Upper lobe of left lung (tissue), 6 donors: ENCODE data around the gene RGS5. TPM values are rescaled to one million over a fixed set of nuclear protein-coding genes. Genes with fewer than 3 reads are reported as not detected.
"Not testable (repeated sequence)": the region's sequence is repeated elsewhere in the genome, so short reads cannot be mapped to it uniquely, and the experiment has no call there.

Experiments
- ATAC-seq, 2 donors: fragments of 200-7000 bp; cut with Tn5 transposase; one replicate each; pipeline ENCODE4 v1.9.1; 2022; ENCODE audit warnings: mild to moderate bottlenecking in 2 of 2, moderate library complexity in 2 of 2; ENCODE audit not compliant: low FRiP score in 2 of 2
- DNase-seq, 2 donors: peaks; one replicate each; pipeline ENCODE4 v3.0.0-alpha.2; 2019 to 2020
- H3K27ac ChIP-seq, 4 donors: fragments of 200-600 bp; sonication (generic); one replicate each; pipeline ENCODE4 v1.5.1; 2016 to 2019
- H3K27me3 ChIP-seq, 4 donors: fragments of 200-600 bp; sonication (generic); one replicate each; pipeline ENCODE4 v1.5.1; 2017 to 2019
- H3K36me3 ChIP-seq, 4 donors: fragments of 200-600 bp; sonication (generic); one replicate each; pipeline ENCODE4 v1.5.1; 2016 to 2019
- H3K4me1 ChIP-seq, 4 donors: fragments of 200-600 bp; sonication (generic); one replicate each; pipeline ENCODE4 v1.5.1; 2018 to 2019
- H3K4me3 ChIP-seq, 4 donors: fragments of 200-600 bp; sonication (generic); one replicate each; pipeline ENCODE4 v1.5.1; 2017 to 2019; ENCODE audit warnings: mild to moderate bottlenecking in 2 of 4, moderate library complexity in 1 of 4
- H3K9me3 ChIP-seq, 4 donors: fragments of 200-600 bp; sonication (generic); one replicate each; pipeline ENCODE4 v1.5.1; 2018 to 2019
- CTCF ChIP-seq, 6 experiments: fragments of 450-650 bp in 4 of 6; fragments of 200-600 bp in 2 of 6; sonication (generic) in 2 of 6; IDR thresholded peaks; one replicate each; pipeline ENCODE4 v1.5.1; 2016 to 2019; ENCODE audit warnings: antibody characterized with exemption in 6 of 6
- EP300 ChIP-seq, 4 donors: sonication (generic); formaldehyde crosslinking; IDR thresholded peaks; one replicate each; pipeline ENCODE4 v1.5.1; 2017; ENCODE audit warnings: antibody characterized with exemption in 4 of 4, control low read depth in 2 of 4
- POLR2A ChIP-seq, 4 donors: fragments of 450-650 bp; IDR thresholded peaks; one replicate each; pipeline ENCODE4 v1.5.1; 2016 to 2017; ENCODE audit warnings: antibody characterized with exemption in 4 of 4, mild to moderate bottlenecking in 2 of 4
- POLR2AphosphoS5 ChIP-seq, 2 donors: sonication (generic); formaldehyde crosslinking; IDR thresholded peaks; one replicate each; pipeline ENCODE4 v1.5.1; 2017; ENCODE audit warnings: antibody characterized with exemption in 2 of 2
- WGBS, 2 donors: methylation state at CpG; one replicate each; pipeline ENCODE4 v1.1.5; 2017 to 2018; 5-methylcytosine and 5-hydroxymethylcytosine counted together
- total RNA-seq, 6 donors: library from RNA; depleted of rRNA in 4 of 6; stranded (reverse); fragments of >200 nt in 4 of 6; gene quantifications; one replicate each; pipeline versions ENCODE4 v1.1.0 to v1.2.1, GENCODE V29; 2016 to 2021
- donor health status: DM: no; HTN: no; CAD: no; lungs with moderate emphysema.
- donor health status: DM: no; HTN: yes; CAD: no; lungs with severe emphysema.

RGS5 gene
- 10 to 100 TPM; 30.6 to 65.6 (median 53.5) TPM for total RNA-seq

DNA sequence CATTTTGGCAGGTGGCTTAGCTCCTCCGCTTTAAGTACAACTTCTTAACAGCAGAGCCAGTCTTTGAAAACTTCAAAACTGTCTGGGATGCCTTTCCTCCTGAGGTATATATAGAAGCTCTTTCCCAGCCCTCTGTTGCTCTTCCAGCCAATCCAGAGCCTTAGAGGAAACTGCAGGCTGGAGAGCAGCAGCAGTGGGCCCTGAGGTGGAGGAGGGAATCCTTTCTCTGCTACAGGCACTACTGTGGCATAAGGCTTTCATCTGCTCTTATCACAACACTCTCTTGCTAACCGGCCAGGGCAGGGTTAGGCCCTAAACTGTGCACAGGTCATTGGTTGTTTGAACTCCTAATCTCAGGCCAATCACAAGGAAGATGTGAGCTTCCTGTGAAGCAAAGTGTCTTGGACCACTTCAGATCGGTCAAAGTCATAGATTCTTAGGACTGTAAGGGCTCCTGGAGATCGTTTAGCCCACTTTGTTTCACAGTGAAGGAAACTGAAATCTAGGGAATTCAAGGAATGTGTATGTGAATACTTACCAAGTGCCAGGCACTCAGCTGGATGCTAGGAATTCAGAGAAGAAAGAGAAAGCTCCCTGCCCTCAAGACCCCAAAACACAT is at the start of gene RGS5:
TSS of gene RGS5 (minus strand) at position 84 of the 619 bp plus-strand sequence. CDS start at position 3, 81 bp downstream.
- no peaks in the 10 kb centered on the region for H3K36me3 ChIP-seq
- WGBS, 2 donors, result 35 to 38% methylated on average over 4 of the region's 4 CpGs
- ATAC-seq (no peak), DNase-seq (no peak)
- TF ChIP-seq CTCF (IDR thresholded peaks at IDR 0.05) (no peak), POLR2A (IDR thresholded peaks at IDR 0.05) (no peak), POLR2AphosphoS5 (IDR thresholded peaks at IDR 0.05) (no peak), EP300 (IDR thresholded peaks at IDR 0.05) (no peak)
- peak within 1 kb of the TSS in 2 of 4 donors; percentile 10 to 23 for H3K4me3 ChIP-seq
- no peaks in the 10 kb centered on the region for H3K27me3 ChIP-seq
- H3K27ac ChIP-seq, result peak within 1 kb of the TSS in 1 of 4 donors; percentile 61
- H3K9me3 ChIP-seq, result no peaks in the 10 kb centered on the region
- no peaks in the 10 kb centered on the region for H3K4me1 ChIP-seq

GRCh38 chr1:163250382-163250974 is 47.8 kb upstream of the RGS5 start:
- H3K27me3 ChIP-seq, result no peaks in the 10 kb centered on the region
- no peak for DNase-seq
- no peak overlapping the region for H3K4me3 ChIP-seq
- no peak for ATAC-seq
- TF ChIP-seq EP300 (IDR thresholded peaks at IDR 0.05) (no peak), POLR2AphosphoS5 (IDR thresholded peaks at IDR 0.05) (no peak), CTCF (IDR thresholded peaks at IDR 0.05) (no peak), POLR2A (IDR thresholded peaks at IDR 0.05) (no peak)
- no peak overlapping the region for H3K27ac ChIP-seq
- WGBS, 2 donors, result 70 to 82% methylated on average over 2 of the region's 2 CpGs
- H3K4me1 ChIP-seq, result no peaks in the 10 kb centered on the region
- H3K9me3 ChIP-seq, result no peaks in the 10 kb centered on the region
- H3K36me3 ChIP-seq, result no peaks in the 10 kb centered on the region

DNA sequence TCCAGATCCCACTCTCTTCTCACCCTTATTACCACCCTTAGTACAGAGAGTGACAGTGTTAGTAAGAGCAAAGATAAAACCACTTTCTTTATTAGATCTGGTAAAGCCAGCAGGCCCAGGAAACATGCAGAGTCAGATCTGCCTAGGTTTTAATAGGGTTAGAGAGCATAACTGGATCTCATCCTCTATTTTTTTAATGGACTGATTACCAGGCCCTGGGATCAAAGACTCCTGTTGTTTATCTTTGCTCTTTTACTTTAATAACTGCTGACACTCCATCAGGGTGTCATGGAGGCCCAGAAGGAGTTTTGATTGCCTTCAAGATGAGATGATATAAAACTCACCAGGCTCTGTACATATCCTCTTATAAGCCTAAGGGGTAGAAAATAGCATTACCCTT is 45.3 kb upstream of the RGS5 start:
- DNase-seq, result no peak
- TF ChIP-seq POLR2A (IDR thresholded peaks at IDR 0.05), result no peak
- no peak for TF ChIP-seq CTCF (IDR thresholded peaks at IDR 0.05)
- no peak for TF ChIP-seq EP300 (IDR thresholded peaks at IDR 0.05)
- TF ChIP-seq POLR2AphosphoS5 (IDR thresholded peaks at IDR 0.05), result no peak
- H3K36me3 ChIP-seq, result no peaks in the 10 kb centered on the region
- no peaks in the 10 kb centered on the region for H3K9me3 ChIP-seq
- no peak overlapping the region for H3K4me3 ChIP-seq
- H3K4me1 ChIP-seq, result no peaks in the 10 kb centered on the region
- no peak overlapping the region for H3K27ac ChIP-seq
- ATAC-seq, result no peak
- H3K27me3 ChIP-seq, result no peaks in the 10 kb centered on the region

- H3K9me3 ChIP-seq, H3K36me3 ChIP-seq, H3K4me3 ChIP-seq, DNase-seq, H3K27me3 ChIP-seq, H3K4me1 ChIP-seq, ATAC-seq, H3K27ac ChIP-seq: not testable (repeated sequence)
- WGBS, 2 donors, result 89 to 97% methylated on average over 1 of the region's 1 CpG
These were observed 41.9 kb upstream of the RGS5 start for GRCh38 chr1:163244648-163245047.

DNA sequence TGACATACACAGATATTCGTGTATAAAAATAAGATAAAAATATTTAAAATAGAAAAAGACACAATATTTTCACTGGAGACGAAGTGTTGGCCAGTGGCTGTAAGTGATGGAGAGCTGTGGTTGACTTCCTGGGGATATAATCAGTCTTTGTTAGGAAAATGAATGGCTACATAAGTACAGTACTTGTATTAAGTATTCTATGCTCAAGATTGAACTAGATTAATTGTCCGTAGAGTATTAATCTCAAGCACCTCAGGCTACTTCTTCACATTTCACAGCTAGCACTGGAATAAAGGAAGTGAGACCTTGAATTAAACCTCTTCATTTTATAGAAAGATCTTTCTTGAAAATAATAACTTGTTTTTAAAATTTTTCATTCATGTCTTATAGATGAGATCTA is 39.0 kb upstream of the RGS5 start:
- WGBS, 2 donors, result 86% methylated on average over 3 of the region's 3 CpGs
- Histone ChIP-seq H3K27ac (no peak overlapping the region), H3K36me3 (no peaks in the 10 kb centered on the region), H3K9me3 (no peaks in the 10 kb centered on the region), H3K27me3 (no peaks in the 10 kb centered on the region), H3K4me3 (no peak overlapping the region), H3K4me1 (no peaks in the 10 kb centered on the region)
- DNase-seq (no peak), ATAC-seq (no peak)
- TF ChIP-seq POLR2AphosphoS5 (IDR thresholded peaks at IDR 0.05) (no peak), POLR2A (IDR thresholded peaks at IDR 0.05) (no peak), EP300 (IDR thresholded peaks at IDR 0.05) (no peak), CTCF (IDR thresholded peaks at IDR 0.05) (no peak)
